UCSD-AML1 (cell line): ENCODE results near the gene HAUS7.

Experiments used
- DNase-seq: peaks from one replicate; lab custom pipeline; 2025; ENCODE audit not compliant: unreplicated experiment; lab: John Stamatoyannopoulos, UW

HAUS7 gene

GRCh38 chrX:153441981-153442380 lies 28.4 kb downstream of the HAUS7 start:
- DNase-seq = no peak

GRCh38 chrX:153441296-153441695 lies 29.1 kb downstream of the HAUS7 start:
- DNase-seq = no peak

GRCh38 chrX:153440556-153441135 lies 29.7 kb downstream of the HAUS7 start:
- no peak for DNase-seq

- DNase-seq = no peak
These were observed 30.4 kb downstream of the HAUS7 start for GRCh38 chrX:153439977-153440376.

- DNase-seq = no peak
These were observed 31.8 kb downstream of the HAUS7 start for GRCh38 chrX:153438532-153438931.

GRCh38 chrX:153435845-153436244 lies 34.5 kb downstream of the HAUS7 start:
- DNase-seq = no peak

GRCh38 chrX:153434801-153435200 lies 35.6 kb downstream of the HAUS7 start:
- DNase-seq = no peak

GRCh38 chrX:153433781-153434285 lies 36.5 kb downstream of the HAUS7 start:
- DNase-seq = no peak

GRCh38 chrX:153433161-153433680 lies 37.2 kb downstream of the HAUS7 start:
- no peak for DNase-seq

GRCh38 chrX:153430796-153431195 lies 39.6 kb downstream of the HAUS7 start:
- DNase-seq = no peak

- DNase-seq = no peak
These were observed 44.2 kb downstream of the HAUS7 start for GRCh38 chrX:153426204-153426603.

- no peak for DNase-seq
These were observed 46.7 kb downstream of the HAUS7 start for GRCh38 chrX:153423652-153424051.

- no peak for DNase-seq
These were observed 48.5 kb downstream of the HAUS7 start for GRCh38 chrX:153421856-153422255.

- DNase-seq = no peak
These were observed 49.4 kb downstream of the HAUS7 start for GRCh38 chrX:153420851-153421599.

- no peak for DNase-seq
These were observed 52.7 kb downstream of the HAUS7 start for GRCh38 chrX:153417637-153418036.

- no peak for DNase-seq
These were observed 53.5 kb downstream of the HAUS7 start for GRCh38 chrX:153416781-153417450.

- DNase-seq = no peak
These were observed 55.4 kb downstream of the HAUS7 start for GRCh38 chrX:153414856-153415510.

GRCh38 chrX:153413731-153414130 lies 56.6 kb downstream of the HAUS7 start:
- DNase-seq = no peak

GRCh38 chrX:153412746-153413720 lies 57.3 kb downstream of the HAUS7 start:
- no peak for DNase-seq

GRCh38 chrX:153411988-153412574 lies 58.3 kb downstream of the HAUS7 start:
- no peak for DNase-seq
